Measurements from ENCODE around the gene ZNF442.

- TF ChIP-seq CTCF (IDR thresholded peaks at IDR 0.05): no peak
- TF ChIP-seq POLR2AphosphoS5 (IDR thresholded peaks at IDR 0.05): no peak
- TF ChIP-seq POLR2A (IDR thresholded peaks at IDR 0.05): no peak
Measured at GRCh38 chr19:12314553-12314952, 50.9 kb downstream of the ZNF442 start.
